ENCODE results near the gene TMEM179.
"Not testable (repeated sequence)": the region's sequence is repeated elsewhere in the genome, so short reads cannot be mapped to it uniquely, and the experiment has no call there.

TMEM179 gene

DNA sequence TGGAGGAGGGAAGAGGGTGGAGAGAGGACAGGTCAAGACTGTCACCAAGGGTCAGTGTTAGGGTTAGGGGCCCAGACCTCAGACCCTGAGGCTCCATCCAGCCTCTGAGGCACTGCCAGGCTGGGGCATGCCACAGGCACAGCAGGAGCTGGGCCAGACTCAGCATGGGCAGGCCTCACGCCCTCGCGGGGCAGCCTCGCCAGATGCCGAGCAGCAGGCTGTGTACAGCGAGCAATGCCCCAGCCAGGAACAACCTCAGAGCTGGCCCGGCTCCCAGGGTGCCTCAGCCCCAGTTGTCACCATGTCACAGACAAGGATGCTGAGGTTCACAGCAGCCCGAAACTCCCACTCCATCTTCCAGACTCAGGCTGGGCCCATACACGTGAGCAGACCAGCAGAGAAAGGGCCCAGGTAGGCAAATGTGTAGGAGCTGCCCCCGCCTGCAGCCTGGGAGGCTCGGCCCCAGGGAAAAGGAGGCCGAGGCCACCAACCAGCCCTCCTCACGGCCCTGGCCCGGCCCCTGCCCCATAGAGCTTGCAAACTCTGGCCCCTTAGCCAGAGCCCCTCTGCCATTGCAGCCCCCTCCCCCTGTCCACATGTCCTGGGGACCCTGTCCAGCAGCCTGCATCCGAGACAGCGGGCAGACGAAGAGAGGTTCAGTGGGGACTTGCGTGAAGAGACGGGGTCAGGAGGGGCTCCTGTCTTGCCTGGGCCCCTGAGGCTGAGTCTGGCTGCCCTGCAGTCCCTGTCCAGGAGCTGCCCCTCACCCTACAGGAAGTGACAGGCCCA, 17.5 kb downstream of the TMEM179 start:
- no peak for DNase-seq (ENCODE audit: low read depth in 3 of 3)

DNA sequence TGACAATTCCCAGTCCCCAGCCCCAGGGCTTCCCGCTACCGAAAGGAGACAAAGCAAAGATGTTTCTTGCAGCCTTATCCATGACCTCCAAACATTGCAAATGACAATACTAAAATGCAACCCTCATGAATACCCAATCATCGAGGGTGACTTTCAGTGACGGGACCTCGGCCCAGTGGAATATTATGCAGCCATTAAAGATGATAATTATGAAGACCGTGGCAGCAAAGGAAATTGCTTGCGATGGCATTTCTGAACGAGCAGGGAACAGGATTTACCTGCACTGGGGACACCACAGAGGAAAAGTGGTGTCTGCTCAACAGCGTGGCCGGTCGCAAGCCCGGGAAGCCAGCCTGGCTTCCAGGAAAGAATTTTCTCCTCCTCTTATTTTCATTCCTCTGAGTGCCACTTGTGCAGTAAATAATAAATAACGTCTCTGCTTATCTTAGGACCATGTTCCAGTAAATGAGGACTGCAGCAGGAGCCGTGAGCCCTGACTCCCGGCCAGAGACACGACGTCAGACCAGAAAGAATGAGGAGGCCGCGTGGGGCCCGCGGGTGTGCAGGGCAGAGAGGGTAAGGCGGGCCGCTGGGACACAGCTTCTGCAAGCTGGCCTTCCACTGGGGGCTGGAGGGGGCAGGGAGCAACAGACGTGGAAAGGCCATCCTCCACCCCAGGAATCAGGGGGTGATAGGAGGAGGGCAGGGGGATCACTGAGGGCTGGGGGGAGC, 18.4 kb downstream of the TMEM179 start:
- no peak for DNase-seq (ENCODE audit: low read depth in 3 of 3)

GRCh38 chr14:104584557-104584956, 20.0 kb downstream of the TMEM179 start:
- no peak for DNase-seq (ENCODE audit: low read depth in 3 of 3)

DNA sequence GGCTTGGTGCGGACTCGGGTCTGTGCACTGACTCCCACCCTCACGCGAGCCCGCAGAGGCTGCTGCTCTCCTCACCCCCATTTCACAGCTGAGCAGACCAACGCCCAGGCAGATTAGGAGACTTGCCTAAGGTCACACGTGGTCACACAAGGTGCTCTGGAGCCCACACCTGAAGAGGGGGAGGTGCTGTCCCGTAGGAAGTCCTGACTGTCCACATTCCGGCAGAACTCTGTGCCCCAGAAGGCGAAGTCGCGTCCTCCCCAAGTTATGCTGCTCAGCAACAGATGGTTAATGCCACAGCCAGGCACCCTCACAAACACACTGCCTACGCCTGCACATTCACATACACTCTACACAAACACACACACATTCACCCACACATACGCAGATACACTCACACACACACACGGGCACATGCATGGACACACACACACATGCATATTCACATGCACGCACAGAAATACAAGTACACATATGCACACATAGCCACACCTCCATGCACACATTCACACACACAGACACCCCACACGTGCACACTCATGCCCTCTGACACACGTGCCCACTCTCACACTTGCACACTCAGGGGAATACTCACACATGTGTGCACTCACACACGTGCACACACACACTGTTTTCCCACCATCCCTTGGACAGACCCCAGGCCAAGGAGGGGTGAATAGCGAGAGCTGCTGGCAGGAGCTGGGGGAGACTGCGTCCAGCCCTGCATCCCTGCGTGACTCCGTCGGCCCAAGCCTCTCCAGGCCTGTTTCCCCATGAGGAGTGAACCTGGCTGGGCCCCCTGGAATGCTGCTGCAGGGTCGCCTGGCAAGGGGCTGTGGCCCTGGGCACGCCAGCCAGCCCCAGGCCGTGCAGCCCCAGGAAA, 20.9 kb downstream of the TMEM179 start:
- no peak for DNase-seq (ENCODE audit: low read depth in 3 of 3)

GRCh38 chr14:104582662-104583061, 21.9 kb downstream of the TMEM179 start:
- no peak for DNase-seq (ENCODE audit: low read depth in 3 of 3)

- DNase-seq (ENCODE audit: low read depth in 3 of 3) = no peak
Measured at GRCh38 chr14:104582005-104582404, 22.6 kb downstream of the TMEM179 start.

- DNase-seq (ENCODE audit: low read depth in 3 of 3) = no peak
Measured at GRCh38 chr14:104581521-104581920, 23.1 kb downstream of the TMEM179 start.

DNA sequence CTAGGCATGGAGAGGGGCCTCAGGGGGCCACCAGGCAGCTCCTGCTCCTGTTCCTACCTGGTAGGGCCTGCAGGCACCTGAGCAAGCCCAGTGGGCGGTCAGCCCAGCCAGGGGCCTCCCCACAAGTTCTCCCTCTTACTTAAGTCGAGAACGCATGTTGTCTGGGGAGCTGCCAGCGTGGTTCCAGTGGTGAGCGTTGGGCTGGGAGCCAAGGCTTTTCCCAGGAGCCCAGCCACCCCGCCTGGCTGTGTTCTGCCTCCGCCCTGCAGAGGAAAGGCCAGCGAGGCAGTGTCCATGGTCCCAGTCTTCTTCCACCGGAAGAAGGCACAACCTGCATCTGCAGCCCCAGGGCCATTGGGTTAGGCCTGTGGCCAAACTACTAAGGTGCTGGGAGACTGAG, 23.6 kb downstream of the TMEM179 start:
- DNase-seq (ENCODE audit: low read depth in 3 of 3) = no peak

GRCh38 chr14:104579939-104580338, 24.6 kb downstream of the TMEM179 start:
- not testable (repeated sequence) for DNase-seq (ENCODE audit: low read depth in 3 of 3)

DNA sequence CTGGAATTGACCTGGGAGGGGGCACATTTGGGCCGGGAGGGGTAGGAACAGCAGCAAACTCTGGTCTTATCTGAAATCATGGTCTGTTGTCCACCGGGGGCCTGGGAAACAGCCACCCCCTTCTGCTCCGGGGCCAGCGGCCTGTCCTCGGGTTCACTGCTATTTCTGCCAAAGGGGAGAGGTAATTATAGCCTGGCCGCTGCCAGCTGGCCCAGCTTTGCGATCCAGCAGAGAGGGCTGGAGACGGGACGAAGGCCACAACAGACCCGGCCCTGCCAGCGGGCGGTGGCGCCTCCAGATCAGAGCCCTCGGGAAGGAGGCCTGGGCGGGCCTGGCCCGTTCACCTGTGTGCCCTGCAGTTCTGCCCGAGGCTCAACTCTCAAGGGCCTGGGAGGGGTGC, 25.1 kb downstream of the TMEM179 start, which contains the start of gene C14orf180:
C14orf180 (plus strand) TSS at position 258 of the 400 bp plus-strand sequence. CDS start 6,667 bp downstream, outside the sequence.
- no peak for DNase-seq (ENCODE audit: low read depth in 3 of 3)

DNA sequence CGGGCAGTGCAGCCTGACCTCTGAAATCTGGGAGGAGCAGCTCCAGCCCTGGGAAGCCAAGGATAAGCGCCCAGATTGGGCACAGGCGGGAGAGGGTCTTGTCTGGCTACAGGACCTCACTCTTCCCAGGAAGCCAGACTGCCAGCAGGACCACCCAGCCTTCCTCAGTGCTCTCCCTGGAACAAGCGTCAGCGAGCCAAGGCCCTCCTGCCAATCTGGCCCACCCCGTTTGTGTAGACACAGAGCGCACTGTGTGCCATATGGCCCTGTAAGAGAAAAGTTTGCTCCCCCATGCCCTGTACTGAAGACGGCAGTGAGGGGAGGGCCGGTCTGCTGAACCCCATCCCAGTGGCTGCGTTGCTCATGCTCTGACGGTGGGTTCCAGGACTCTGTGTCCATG, 26.3 kb downstream of the TMEM179 start:
- no peak for DNase-seq (ENCODE audit: low read depth in 3 of 3)

DNA sequence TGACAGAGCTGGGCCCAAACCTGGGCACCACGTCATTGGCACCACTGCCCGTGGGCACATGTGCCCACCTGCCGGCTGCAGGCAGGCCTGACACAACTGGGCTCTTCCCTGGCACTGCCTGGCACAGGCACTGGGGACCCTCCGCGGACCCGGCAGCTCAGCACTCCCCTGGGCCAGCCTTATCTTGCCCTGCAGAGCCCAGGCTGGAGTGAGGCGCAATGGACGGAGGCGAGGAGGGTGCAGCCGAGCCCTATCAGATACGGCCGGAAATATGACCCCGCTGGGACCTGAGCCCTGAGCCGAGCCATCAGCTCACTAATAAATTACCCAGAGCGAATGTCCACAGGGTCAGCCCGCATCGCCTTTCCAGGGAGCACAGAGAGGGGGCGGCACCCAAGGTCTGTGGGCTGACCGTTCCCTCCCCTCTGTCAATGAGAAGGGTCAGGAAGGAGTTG, 26.7 kb downstream of the TMEM179 start:
- DNase-seq (ENCODE audit: low read depth in 3 of 3) = no peak

- DNase-seq (ENCODE audit: low read depth in 3 of 3) = no peak
Measured at GRCh38 chr14:104577426-104577825, 27.1 kb downstream of the TMEM179 start.

DNA sequence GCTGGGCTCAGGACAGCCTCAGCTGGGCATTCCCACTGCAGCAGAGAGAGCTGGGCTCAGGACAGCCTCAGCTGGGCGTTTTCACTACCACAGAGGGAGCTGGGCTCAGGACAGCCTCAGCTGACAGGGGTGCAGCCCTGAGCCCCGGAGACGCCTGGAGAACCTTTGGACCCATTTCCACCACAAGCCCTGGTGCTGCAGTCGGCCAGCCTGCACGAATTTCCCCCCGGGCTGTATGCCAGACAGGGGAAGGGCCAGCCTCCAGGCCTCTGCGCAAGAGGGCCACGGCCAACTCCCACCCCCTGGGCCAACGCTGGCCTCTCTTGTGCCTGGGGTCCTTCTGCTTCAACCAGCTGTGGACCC, 27.6 kb downstream of the TMEM179 start:
- DNase-seq (ENCODE audit: low read depth in 3 of 3) = no peak

DNA sequence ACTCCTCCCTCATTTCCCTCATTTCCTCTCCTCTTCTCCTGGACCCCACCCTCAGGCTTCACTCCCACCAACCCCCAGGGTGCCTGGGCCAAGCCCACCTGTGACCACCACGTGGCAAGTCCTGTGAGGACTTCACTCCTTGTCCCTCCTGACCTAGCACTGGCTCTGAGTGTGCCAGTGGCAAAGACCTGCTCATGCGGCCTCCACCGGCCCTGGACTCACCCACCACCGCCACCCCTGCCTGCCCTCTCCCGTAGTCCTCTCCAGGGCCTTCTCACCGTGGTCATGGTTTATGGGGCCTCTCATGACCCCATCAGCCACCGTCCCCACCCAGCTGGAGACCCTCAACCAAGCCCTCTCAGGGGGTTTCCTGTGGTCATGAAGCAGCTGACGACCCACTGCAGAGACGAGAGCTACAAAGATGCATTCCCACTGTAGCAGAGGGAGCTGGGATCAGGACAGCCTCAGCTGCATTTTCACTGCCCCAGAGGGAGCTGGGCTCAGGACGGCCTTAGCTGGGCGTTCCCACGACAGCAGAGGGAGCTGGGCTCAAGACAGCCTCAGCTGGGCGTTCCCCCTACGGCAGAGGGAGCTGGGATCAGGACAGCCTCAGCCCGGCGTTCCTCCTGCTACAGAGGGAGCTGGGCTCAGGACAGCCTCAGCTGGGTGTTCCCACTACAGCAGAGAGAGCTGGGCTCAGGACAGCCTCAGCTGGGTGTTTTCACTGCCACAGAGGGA, 28.2 kb downstream of the TMEM179 start:
- DNase-seq (ENCODE audit: low read depth in 3 of 3) = no peak

- DNase-seq (ENCODE audit: low read depth in 3 of 3) = no peak
Measured at GRCh38 chr14:104574978-104575583, 29.5 kb downstream of the TMEM179 start.

- no peak for DNase-seq (ENCODE audit: low read depth in 3 of 3)
Measured at GRCh38 chr14:104574536-104574935, 30.0 kb downstream of the TMEM179 start.

- no peak for DNase-seq (ENCODE audit: low read depth in 3 of 3)
Measured at GRCh38 chr14:104573930-104574329, 30.6 kb downstream of the TMEM179 start.

- DNase-seq (ENCODE audit: low read depth in 3 of 3) = no peak
Measured at GRCh38 chr14:104572668-104573067, 31.9 kb downstream of the TMEM179 start.

GRCh38 chr14:104572024-104572626, 32.4 kb downstream of the TMEM179 start:
- no peak for DNase-seq (ENCODE audit: low read depth in 3 of 3)

- DNase-seq (ENCODE audit: low read depth in 3 of 3) = no peak
Measured at GRCh38 chr14:104571246-104571645, 33.3 kb downstream of the TMEM179 start.
